Measurements from ENCODE around the gene FFAR3.
"Not testable (repeated sequence)": the region's sequence is repeated elsewhere in the genome, so short reads cannot be mapped to it uniquely, and the experiment has no call there.

The FFAR3 gene

GRCh38 chr19:35375505-35376307 is 17.4 kb downstream of the FFAR3 start:
- no peak for DNase-seq (ENCODE audit: low spot score)

GRCh38 chr19:35377656-35378055 is 19.4 kb downstream of the FFAR3 start:
- DNase-seq (ENCODE audit: low spot score): no peak

DNA sequence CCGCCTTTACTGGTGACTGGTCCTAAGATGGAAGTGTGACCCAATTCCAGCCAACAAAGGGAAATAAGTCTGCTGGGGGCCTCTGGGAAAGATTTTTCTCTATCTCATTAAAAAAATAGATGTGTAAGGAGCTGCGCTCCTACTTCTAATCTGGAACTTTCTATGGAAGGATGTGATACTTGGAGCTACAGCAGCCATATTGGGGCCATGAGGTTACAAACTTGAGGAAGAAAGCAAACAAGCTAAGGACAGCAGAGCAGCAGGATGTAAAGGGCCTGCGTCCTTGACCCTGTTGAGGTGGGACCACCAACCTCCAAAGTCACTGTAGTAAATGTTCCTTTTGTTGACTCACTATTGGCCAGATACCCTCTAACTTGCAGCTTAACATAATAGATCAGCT is 20.1 kb downstream of the FFAR3 start:
- no peak for DNase-seq (ENCODE audit: low spot score)

DNA sequence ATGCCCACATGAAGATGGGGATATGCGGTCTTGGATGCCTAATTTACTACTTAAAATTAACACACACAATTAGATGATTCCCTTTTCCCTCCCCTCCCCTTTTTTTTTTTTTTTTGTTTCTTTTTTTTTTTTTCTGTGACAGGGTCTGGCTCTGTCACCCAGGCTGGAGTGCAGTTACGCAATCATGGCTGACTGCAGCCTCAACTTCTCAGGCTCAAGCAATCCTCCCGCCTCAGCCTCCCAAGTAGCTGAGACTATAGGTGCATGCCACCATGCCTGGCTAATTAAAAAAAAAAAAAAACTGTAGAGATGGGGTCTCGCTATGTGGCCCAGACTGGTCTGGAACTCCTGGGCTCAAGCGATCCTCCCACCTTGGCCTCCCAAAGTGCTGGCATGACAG is 21.3 kb downstream of the FFAR3 start:
- DNase-seq (ENCODE audit: low spot score): not testable (repeated sequence)

DNA sequence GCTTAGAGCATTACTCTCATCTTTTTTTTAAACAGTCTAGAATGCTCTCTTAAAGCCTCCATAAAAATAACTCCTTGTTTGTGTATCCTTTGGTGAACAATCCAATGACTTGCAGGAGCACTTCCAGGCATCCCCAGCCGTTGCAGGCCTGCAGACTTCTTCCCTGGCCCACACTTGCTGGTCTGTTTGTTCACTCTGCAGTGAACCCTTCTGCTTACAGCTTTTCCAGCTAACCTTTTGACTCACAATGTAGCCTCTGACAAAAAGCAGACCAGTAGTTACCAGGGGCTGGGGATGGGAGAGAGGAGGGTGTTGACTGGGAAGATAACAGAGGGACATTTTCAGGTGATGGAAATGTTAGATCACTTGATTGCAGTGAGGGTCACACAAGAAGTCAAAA is 21.7 kb downstream of the FFAR3 start:
- DNase-seq (ENCODE audit: low spot score): no peak

DNA sequence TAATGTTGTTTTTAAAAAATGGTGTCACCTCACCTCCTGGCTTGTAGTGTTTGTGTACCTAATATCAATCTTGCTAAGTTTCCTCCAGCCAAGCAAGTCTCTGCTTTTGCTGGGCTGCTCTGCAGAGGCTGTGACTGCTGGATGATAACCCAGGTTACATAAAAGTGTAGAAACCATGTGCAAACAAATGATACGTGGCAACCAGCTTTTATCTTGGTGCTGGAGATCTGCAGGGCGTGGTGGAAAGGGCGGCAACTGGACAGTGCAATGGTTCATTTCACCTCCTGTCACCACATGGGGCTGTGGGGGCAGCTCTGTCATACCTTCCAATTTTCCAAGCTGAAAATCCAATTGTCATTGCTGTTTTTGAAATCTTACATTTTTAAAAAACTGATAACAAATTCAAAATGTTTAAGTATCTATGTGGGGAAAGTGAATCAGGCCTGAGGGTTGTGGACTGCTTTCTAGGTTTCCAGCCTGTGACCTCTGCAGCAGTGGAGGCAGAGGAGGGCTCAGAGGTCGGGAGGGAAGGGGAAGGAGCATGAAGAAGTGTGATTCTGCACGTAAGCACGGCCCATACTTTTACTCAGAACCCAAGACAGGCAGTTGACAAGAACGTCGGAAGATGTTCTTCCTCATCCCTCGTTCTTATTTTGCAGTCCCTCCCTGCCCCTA is 22.3 kb downstream of the FFAR3 start:
- DNase-seq (ENCODE audit: low spot score): no peak

DNA sequence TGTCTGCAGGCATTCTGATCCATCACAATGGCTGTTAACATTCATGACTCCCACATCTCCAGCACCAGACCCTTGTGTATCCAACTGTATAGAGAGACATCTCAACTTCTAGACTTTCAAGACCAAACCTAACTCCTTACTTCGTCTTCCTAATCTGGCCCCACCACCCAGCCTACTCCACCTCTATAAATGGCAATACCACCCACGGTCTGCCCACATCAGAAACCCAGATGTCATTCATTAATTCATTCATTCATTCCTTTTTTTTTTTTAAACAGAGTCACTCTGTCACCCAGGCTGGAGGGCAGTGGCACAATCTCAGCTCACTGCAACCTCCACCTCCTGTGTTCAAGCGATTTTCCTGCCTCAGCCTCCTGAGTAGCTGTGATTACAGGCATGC is 23.1 kb downstream of the FFAR3 start:
- DNase-seq (ENCODE audit: low spot score): no peak

DNA sequence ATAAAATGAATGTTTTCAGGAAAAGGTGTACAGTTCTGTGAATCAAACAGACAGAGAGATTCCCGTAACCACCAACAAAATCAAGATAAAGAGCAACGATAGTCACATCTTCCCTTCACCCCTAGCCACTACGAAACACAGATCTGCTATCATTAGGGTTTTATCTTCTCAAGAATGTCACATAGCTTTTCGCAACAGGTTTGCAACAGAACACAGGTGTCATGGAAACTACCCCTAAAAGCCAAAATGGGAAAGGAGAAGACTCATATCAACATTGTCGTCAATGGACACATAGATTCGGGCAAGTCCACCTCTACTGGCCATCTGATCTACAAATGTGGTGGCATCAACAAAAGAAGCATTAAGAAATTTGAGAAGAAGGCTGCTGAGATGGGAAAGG is 23.7 kb downstream of the FFAR3 start:
- DNase-seq (ENCODE audit: low spot score): no peak

- DNase-seq (ENCODE audit: low spot score): no peak
These were observed 25.3 kb downstream of the FFAR3 start for GRCh38 chr19:35383536-35383935.

GRCh38 chr19:35388277-35389054 is 30.2 kb downstream of the FFAR3 start:
- DNase-seq (ENCODE audit: low spot score): no peak

DNA sequence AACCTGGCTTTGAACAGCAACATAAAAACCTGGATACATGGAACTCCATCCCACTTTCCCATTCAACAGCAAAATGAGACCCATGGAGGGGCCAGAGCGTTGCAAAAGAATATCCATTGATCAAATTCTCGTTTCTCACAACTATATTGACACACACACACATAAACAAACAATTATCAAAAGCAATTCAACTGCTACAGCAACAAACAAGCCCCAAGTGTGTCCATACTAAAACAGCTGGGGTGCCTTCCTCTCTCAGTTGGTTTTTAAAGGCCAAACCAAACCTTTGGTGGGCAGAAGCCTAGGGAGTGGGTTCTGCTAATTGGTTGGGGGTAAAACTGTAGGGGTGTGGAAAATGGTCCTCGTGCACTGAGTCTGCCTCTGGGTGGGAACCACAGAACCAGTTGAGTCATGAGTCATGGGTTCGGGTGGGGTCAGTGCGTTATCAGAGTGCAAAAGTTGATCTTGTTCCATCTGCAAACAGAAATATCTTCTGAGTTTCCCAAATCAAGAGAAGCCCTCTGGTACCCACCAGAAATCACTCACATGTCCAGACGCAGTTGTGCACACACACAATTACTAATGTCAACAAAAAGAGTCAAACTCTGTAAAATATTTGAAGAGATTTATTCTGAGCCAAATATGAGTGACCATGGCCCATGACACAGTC is 31.1 kb downstream of the FFAR3 start:
- no peak for DNase-seq (ENCODE audit: low spot score)

- DNase-seq (ENCODE audit: low spot score): no peak
These were observed 34.8 kb downstream of the FFAR3 start for GRCh38 chr19:35392742-35393715.

DNA sequence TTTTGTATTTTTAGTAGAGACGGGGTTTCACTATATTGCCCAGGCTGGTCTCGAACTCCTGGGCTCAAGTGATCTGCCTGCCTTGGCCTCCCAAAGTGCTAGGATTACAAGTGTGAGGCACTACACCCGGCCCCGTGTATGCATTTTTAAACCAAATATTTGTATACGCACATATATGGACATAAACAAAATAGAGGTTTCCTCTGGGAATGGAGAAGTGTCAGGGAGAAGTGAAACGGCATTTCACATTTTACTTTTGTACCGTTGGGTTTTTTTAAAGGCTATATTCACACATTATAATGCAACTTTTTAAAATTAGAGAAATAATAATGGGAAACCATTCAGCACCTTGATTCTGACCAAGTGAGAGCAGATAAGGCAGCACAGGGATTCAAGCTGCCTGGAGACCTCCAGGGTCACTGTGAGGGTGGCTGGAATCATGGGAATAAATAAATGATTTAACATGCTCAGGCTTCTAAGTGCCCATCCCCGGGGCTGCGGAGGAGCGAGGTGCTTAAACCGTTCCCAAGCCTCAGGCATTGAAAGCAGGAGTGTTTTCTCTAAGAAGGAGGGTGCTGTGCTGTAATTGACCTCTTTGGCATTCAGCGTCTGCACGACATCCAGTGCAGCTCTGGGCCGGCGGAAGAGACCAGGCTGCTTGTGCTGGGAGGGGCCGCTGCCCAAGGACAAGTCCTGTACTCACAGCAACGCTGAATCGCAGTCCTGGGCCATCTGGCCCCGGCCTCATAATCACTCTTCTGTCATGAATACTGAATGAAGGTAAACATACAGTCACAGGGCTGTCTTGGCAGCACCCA is 37.3 kb downstream of the FFAR3 start:
- no peak for DNase-seq (ENCODE audit: low spot score)

- no peak for DNase-seq (ENCODE audit: low spot score)
These were observed 38.1 kb downstream of the FFAR3 start for GRCh38 chr19:35396240-35396885.

- no peak for DNase-seq (ENCODE audit: low spot score)
These were observed 38.8 kb downstream of the FFAR3 start for GRCh38 chr19:35397064-35397463.

DNA sequence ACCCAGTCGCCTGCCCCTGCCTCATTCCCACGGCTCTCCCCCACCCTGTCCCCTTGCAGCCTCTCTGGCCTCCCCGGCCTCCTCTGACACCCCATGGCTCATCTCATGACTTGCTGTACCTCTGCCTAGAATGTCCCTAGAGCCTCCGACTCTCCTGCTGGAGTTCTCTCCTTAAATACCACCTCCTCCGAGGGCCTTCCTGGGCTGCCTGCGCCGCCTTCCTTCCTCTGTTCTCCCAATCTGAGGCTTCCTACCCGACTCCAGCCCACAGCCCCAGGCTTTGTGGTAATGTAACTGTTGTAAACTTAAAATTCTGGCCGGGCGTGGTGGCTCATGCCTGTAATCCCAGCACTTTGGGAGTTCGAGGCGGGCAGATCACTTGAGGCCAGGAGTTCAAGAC is 40.3 kb downstream of the FFAR3 start:
- no peak for DNase-seq (ENCODE audit: low spot score)

GRCh38 chr19:35399231-35399630 is 41.0 kb downstream of the FFAR3 start:
- DNase-seq (ENCODE audit: low spot score): no peak

DNA sequence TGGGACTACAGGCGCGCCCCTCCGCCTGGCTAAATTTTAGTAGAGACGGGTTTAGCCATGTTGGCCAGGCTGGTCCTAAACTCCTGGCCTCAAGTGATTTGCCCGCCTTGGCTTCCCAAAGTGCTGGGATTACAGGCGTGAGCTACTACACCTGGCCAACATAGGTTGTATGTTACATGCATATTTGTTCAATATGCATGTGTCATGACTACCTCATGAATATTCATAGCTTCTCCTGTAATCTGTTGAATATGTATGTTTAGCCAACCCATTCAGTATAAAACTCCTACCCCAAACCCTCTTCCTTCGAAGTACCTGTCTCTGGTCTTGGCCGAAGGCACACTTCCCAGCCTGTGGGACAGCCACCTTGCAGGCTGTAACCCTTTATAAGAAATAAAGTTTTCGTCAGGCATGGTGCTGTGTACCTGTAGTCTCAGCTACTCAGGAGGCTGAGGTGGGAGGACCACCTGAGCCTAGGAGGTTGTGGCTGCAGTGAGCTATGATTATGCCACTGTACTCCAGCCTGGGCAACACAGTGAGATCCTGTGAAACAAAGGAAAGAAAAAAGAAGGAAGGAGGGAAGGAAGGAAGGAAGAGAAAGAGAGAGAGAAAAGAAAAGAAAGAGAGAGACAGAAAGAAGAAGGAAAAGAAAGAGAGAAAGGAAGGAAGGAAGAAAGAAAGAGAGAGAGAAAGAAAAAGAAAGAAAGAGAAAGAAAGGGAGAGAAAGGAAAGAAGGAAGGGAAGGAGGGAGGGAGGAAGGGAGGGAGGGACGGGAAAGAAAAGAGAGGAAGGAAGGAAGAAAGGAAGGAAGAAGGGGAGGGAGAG is 41.9 kb downstream of the FFAR3 start:
- DNase-seq (ENCODE audit: low spot score): no peak

GRCh38 chr19:35400773-35401100 is 42.5 kb downstream of the FFAR3 start:
- DNase-seq (ENCODE audit: low spot score): no peak
